PFSK-1 (cell line): ENCODE results near the gene VAV3.
A peak's percentile ranks its signal among the peaks of the same experiment; 100 is the strongest.

Source experiments
- FOXP2 ChIP-seq: optimal IDR thresholded peaks from 2 replicates; pipeline ENCODE3; 2011; ENCODE audit warnings: borderline replicate concordance, control low read depth, inconsistent platforms; ENCODE audit not compliant: insufficient read depth; ENCODE audit errors: extremely low read length, extremely low read depth
- POLR2AphosphoS5 ChIP-seq: IDR thresholded peaks from 2 replicates; pipeline ENCODE4 v1.6.1; 2012; ENCODE audit warnings: low read depth, mild to moderate bottlenecking, control low read depth, low read length, moderate library complexity
- SIN3A ChIP-seq: IDR thresholded peaks from 2 replicates; pipeline ENCODE4 v1.6.1; 2012; ENCODE audit warnings: mild to moderate bottlenecking, low read length, moderate library complexity, borderline replicate concordance; ENCODE audit not compliant: insufficient read depth
- TAF1 ChIP-seq: IDR thresholded peaks from 2 replicates; pipeline ENCODE4 v1.6.1; 2012; ENCODE audit warnings: low read length, control low read depth, borderline replicate concordance; ENCODE audit not compliant: insufficient read depth
- TF ChIP-seq, protein P1 (sequence below), 2 experiments: IDR thresholded peaks; 2 replicates each; pipeline versions ENCODE4 v1.6.1 to v1.8.0; 2011 to 2012; ENCODE audit warnings: low read depth in 2 of 2, low read length in 2 of 2, control low read depth in 1 of 2, inconsistent platforms in 1 of 2, mild to moderate bottlenecking in 1 of 2, moderate library complexity in 1 of 2; ENCODE audit not compliant: insufficient read depth in 1 of 2

The VAV3 gene

DNA sequence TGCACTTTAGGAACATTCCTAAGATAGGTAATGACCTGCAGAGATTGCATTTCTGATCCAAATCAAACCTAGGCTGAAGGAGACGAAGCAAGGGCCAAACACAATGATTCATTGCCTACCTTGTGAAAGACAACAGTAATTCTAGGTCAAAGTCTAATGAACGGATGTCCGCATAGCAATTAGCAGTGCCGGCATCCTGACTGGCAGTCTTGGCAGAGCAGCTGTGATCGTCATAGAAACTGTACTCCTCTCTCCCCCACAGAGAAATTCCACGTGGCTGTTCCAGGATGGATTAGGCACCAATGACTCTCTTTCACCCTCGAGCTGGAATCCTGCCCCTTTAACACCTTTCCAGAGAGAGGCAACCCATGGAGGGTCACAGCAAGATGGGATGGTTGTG is 28.9 kb upstream of the VAV3 start:
- TF ChIP-seq TAF1 (no peak), POLR2AphosphoS5 (no peak), FOXP2 (no peak), SIN3A (peak; percentile 16; the same call in 1 of the 2 replicates)
- TF ChIP-seq, protein P1, sequence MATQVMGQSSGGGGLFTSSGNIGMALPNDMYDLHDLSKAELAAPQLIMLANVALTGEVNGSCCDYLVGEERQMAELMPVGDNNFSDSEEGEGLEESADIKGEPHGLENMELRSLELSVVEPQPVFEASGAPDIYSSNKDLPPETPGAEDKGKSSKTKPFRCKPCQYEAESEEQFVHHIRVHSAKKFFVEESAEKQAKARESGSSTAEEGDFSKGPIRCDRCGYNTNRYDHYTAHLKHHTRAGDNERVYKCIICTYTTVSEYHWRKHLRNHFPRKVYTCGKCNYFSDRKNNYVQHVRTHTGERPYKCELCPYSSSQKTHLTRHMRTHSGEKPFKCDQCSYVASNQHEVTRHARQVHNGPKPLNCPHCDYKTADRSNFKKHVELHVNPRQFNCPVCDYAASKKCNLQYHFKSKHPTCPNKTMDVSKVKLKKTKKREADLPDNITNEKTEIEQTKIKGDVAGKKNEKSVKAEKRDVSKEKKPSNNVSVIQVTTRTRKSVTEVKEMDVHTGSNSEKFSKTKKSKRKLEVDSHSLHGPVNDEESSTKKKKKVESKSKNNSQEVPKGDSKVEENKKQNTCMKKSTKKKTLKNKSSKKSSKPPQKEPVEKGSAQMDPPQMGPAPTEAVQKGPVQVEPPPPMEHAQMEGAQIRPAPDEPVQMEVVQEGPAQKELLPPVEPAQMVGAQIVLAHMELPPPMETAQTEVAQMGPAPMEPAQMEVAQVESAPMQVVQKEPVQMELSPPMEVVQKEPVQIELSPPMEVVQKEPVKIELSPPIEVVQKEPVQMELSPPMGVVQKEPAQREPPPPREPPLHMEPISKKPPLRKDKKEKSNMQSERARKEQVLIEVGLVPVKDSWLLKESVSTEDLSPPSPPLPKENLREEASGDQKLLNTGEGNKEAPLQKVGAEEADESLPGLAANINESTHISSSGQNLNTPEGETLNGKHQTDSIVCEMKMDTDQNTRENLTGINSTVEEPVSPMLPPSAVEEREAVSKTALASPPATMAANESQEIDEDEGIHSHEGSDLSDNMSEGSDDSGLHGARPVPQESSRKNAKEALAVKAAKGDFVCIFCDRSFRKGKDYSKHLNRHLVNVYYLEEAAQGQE (IDR thresholded peaks at IDR 0.05; ENCODE audit: insufficient read depth in 1 of 2, low read depth in 2 of 2, low read length in 2 of 2) = peak; percentile 9 to 76; a peak in 2 of 4 replicates

DNA sequence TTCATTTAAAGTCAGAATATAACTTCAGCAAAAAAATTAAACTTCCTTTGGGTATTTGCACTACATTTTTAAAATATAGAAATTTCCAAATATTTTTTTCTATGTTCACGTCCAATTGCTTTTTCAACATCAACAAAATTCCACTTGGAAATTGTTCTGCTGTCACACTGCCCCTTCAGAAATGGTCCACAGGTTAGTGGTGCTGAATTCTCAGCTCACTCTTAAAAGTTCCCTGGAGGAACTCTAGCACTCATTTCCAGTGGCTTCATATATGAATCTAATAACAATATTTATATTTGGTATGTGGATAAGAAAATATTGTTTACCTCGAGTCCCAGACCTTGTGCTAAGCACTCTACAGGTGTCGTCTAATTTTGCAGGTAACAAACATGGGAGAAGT is 27.4 kb upstream of the VAV3 start:
- TF ChIP-seq, protein P1 (IDR thresholded peaks at IDR 0.05; ENCODE audit: insufficient read depth in 1 of 2, low read depth in 2 of 2, low read length in 2 of 2) = peak; percentile 71 to 91
- no peak for TF ChIP-seq FOXP2

DNA sequence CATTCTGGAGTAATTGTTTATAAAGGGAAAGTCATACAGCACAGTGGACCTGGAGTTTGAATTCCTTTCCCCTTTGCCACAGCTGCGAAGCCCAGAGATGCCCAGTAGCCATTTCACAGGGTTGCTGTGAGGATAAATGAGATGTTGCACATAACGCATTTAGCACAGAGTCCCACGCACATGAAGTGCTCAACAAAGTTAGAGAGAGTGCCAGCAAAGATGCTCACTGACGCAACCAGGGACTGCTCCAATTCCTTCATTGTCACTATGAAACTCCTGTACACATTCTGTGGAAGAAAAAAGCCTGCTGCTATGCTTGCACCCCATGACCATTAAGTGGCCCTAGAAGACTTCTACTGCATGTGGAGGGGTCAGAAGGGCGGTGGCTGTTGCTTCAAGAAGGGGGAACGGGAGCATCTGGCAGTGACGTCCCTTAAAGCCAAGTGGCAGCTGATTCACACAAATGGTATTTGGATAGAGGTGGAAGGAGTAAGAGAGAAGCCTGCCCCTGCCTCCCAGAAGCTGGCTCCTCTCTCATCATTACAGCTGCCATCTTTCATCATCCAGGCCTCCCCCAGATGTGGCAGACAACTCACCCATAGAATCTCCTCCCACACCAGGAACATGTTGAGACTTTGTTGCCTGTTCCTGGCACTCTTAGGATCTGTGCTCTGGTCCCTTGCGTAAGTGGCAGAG is 26.5 kb upstream of the VAV3 start:
- TF ChIP-seq, protein P1 (IDR thresholded peaks at IDR 0.05; ENCODE audit: insufficient read depth in 1 of 2, low read depth in 2 of 2, low read length in 2 of 2) = no peak
- no peak for TF ChIP-seq POLR2AphosphoS5
- no peak for TF ChIP-seq TAF1
- TF ChIP-seq FOXP2 = no peak
- TF ChIP-seq SIN3A = no peak

DNA sequence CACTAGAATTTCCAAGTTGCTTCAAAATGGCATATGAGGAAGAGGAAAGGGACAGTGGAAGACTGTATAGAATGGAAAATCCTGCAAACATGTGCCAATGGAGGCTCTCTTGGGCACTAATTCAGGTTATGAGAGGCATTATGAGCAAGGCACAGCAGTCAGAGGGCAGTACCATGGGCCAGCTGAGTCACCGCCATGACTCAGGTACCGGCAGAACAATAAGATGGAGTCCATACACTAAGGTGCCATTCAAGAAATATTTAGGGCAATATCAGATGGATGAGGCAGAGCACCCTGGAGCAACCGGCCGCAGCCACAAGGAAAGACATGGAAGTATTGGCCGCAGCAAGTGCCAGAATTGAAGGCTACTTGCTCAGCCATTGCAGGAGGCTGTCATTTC is 25.6 kb upstream of the VAV3 start:
- TF ChIP-seq SIN3A (no peak), FOXP2 (no peak), POLR2AphosphoS5 (no peak), TAF1 (no peak)
- TF ChIP-seq, protein P1 (IDR thresholded peaks at IDR 0.05; ENCODE audit: insufficient read depth in 1 of 2, low read depth in 2 of 2, low read length in 2 of 2) = no peak

DNA sequence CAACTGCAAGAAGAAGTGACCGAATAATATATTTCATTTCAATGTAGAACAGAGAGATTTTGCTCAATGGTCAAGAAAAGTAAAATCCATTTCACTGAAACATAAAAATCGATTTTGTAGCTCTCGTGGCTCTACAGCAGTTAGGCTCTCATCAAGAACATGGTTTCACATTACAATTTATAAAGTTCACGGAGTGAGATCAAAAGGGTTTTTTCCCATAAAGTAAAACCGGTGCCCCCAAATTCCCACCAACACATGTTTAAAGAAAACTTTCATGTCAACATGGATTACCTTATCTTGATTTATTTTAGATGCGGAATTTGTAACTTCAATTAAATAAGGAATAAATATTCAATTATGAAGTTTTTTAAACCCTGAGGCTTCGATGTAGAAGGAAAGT is 16.3 kb upstream of the VAV3 start:
- no peak for TF ChIP-seq SIN3A
- TF ChIP-seq FOXP2 = no peak
- TF ChIP-seq TAF1 = no peak
- TF ChIP-seq, protein P1 (IDR thresholded peaks at IDR 0.05; ENCODE audit: insufficient read depth in 1 of 2, low read depth in 2 of 2, low read length in 2 of 2) = no peak
- TF ChIP-seq POLR2AphosphoS5 = no peak
